NCI-H524 (cell line): Measurements from ENCODE around the gene CLEC2A.

Experiments used
- DNase-seq, 2 experiments: peaks; one replicate each; lab custom pipeline; 2025; lab: John Stamatoyannopoulos, UW

Gene CLEC2A

GRCh38 chr12:9933958-9934357, 1.8 kb upstream of the CLEC2A start:
- no peak for DNase-seq

GRCh38 chr12:9931245-9931644, 925 bp downstream of the CLEC2A start:
- DNase-seq, result no peak

- no peak for DNase-seq
These were observed 3.6 kb downstream of the CLEC2A start for GRCh38 chr12:9928607-9929006.

- no peak for DNase-seq
These were observed 5.3 kb downstream of the CLEC2A start for GRCh38 chr12:9926876-9927275.

GRCh38 chr12:9925705-9926393, 6.3 kb downstream of the CLEC2A start:
- DNase-seq, result peak in 1 of 2 experiments; percentile 24

GRCh38 chr12:9922429-9922828, 9.7 kb downstream of the CLEC2A start:
- no peak for DNase-seq

GRCh38 chr12:9920451-9920850, 11.7 kb downstream of the CLEC2A start:
- DNase-seq, result no peak

- DNase-seq, result no peak
These were observed 12.7 kb downstream of the CLEC2A start for GRCh38 chr12:9919443-9919842.

- DNase-seq, result no peak
These were observed 20.5 kb downstream of the CLEC2A start for GRCh38 chr12:9911708-9912107.

GRCh38 chr12:9910716-9911421, 21.3 kb downstream of the CLEC2A start:
- DNase-seq, result no peak

- DNase-seq, result no peak
These were observed 22.4 kb downstream of the CLEC2A start for GRCh38 chr12:9909724-9910123.

GRCh38 chr12:9908350-9908749, 23.8 kb downstream of the CLEC2A start:
- DNase-seq, result no peak

- DNase-seq, result no peak
These were observed 24.4 kb downstream of the CLEC2A start for GRCh38 chr12:9907769-9908168.

- no peak for DNase-seq
These were observed 25.3 kb downstream of the CLEC2A start for GRCh38 chr12:9906873-9907272.

GRCh38 chr12:9902539-9903228, 29.5 kb downstream of the CLEC2A start:
- DNase-seq, result no peak

GRCh38 chr12:9900930-9901329, 31.2 kb downstream of the CLEC2A start:
- no peak for DNase-seq

GRCh38 chr12:9899209-9899608, 33.0 kb downstream of the CLEC2A start:
- DNase-seq, result no peak

- no peak for DNase-seq
These were observed 34.6 kb downstream of the CLEC2A start for GRCh38 chr12:9897535-9897934.

- no peak for DNase-seq
These were observed 36.8 kb downstream of the CLEC2A start for GRCh38 chr12:9895215-9895971.

GRCh38 chr12:9888665-9889273, 43.4 kb downstream of the CLEC2A start:
- DNase-seq, result no peak

- DNase-seq, result no peak
These were observed 49.0 kb downstream of the CLEC2A start for GRCh38 chr12:9883175-9883574.

GRCh38 chr12:9881988-9882387, 50.2 kb downstream of the CLEC2A start:
- DNase-seq, result no peak
